Rectal smooth muscle tissue (tissue), 1 donor: Measurements from ENCODE around the gene SORCS3.

ENCODE experiments used
- H3K27ac ChIP-seq: one replicate; pipeline ENCODE4 v1.7.0; 2013; ENCODE audit warnings: low read depth, low read length, inconsistent platforms
- H3K27me3 ChIP-seq: one replicate; pipeline ENCODE4 v1.7.0; 2013; ENCODE audit warnings: low read length; ENCODE audit not compliant: control insufficient read depth, insufficient read depth
- H3K36me3 ChIP-seq: one replicate; pipeline ENCODE4 v1.7.0; 2013; ENCODE audit warnings: low read length; ENCODE audit not compliant: control insufficient read depth, insufficient read depth
- H3K4me1 ChIP-seq: one replicate; pipeline ENCODE4 v1.7.0; 2013; ENCODE audit warnings: low read length; ENCODE audit not compliant: control insufficient read depth, insufficient read depth
- H3K4me3 ChIP-seq: one replicate; pipeline ENCODE4 v1.7.0; 2013; ENCODE audit warnings: low read length
- H3K9ac ChIP-seq: one replicate; pipeline ENCODE4 v1.7.0; 2013; ENCODE audit warnings: low read length

SORCS3 gene

GRCh38 chr10:104980368-104980767, 339.3 kb downstream of the SORCS3 start:
- H3K4me1 ChIP-seq, result no peaks in the 10 kb centered on the region
- H3K27ac ChIP-seq, result no peak overlapping the region
- no peak overlapping the region for H3K4me3 ChIP-seq

GRCh38 chr10:104981995-104982394, 340.9 kb downstream of the SORCS3 start:
- H3K27me3 ChIP-seq, result no peaks in the 10 kb centered on the region
- no peaks in the 10 kb centered on the region for H3K4me1 ChIP-seq
- H3K4me3 ChIP-seq, result no peak overlapping the region
- H3K36me3 ChIP-seq, result no peaks in the 10 kb centered on the region
- H3K9ac ChIP-seq, result no peak overlapping the region
- H3K27ac ChIP-seq, result no peak overlapping the region

More at GRCh38 chr10:104980368-104980767, 339.3 kb downstream of the SORCS3 start:
- no peaks in the 10 kb centered on the region for H3K36me3 ChIP-seq
- H3K27me3 ChIP-seq, result no peaks in the 10 kb centered on the region
- no peak overlapping the region for H3K9ac ChIP-seq

GRCh38 chr10:104988686-104989085, 347.6 kb downstream of the SORCS3 start:
- no peak overlapping the region for H3K4me3 ChIP-seq
- H3K36me3 ChIP-seq, result no peaks in the 10 kb centered on the region
- H3K27ac ChIP-seq, result no peak overlapping the region
- no peaks in the 10 kb centered on the region for H3K27me3 ChIP-seq
- H3K4me1 ChIP-seq, result no peaks in the 10 kb centered on the region
- no peak overlapping the region for H3K9ac ChIP-seq

- no peaks in the 10 kb centered on the region for H3K36me3 ChIP-seq
These were observed 348.8 kb downstream of the SORCS3 start for GRCh38 chr10:104989880-104990279.

GRCh38 chr10:104993085-104993484, 352.0 kb downstream of the SORCS3 start:
- Histone ChIP-seq H3K9ac (no peak overlapping the region), H3K27me3 (no peaks in the 10 kb centered on the region), H3K4me3 (no peak overlapping the region), H3K27ac (no peak overlapping the region), H3K36me3 (no peaks in the 10 kb centered on the region), H3K4me1 (no peaks in the 10 kb centered on the region)

More at GRCh38 chr10:104989880-104990279, 348.8 kb downstream of the SORCS3 start:
- Histone ChIP-seq H3K9ac (no peak overlapping the region), H3K4me1 (no peaks in the 10 kb centered on the region), H3K27ac (no peak overlapping the region), H3K27me3 (no peaks in the 10 kb centered on the region), H3K4me3 (no peak overlapping the region)

GRCh38 chr10:105001269-105001668, 360.2 kb downstream of the SORCS3 start:
- H3K4me1 ChIP-seq, result no peaks in the 10 kb centered on the region
- no peak overlapping the region for H3K9ac ChIP-seq
- no peak overlapping the region for H3K4me3 ChIP-seq
- H3K27ac ChIP-seq, result no peak overlapping the region
- H3K27me3 ChIP-seq, result no peaks in the 10 kb centered on the region
- H3K36me3 ChIP-seq, result no peaks in the 10 kb centered on the region

- Histone ChIP-seq H3K27ac (no peak overlapping the region), H3K36me3 (no peaks in the 10 kb centered on the region), H3K4me1 (no peaks in the 10 kb centered on the region)
These were observed 369.5 kb downstream of the SORCS3 start for GRCh38 chr10:105010411-105011121.

GRCh38 chr10:105017116-105017515, 376.0 kb downstream of the SORCS3 start:
- Histone ChIP-seq H3K4me1 (no peaks in the 10 kb centered on the region), H3K36me3 (no peaks in the 10 kb centered on the region), H3K9ac (no peak overlapping the region), H3K27me3 (no peaks in the 10 kb centered on the region), H3K4me3 (no peak overlapping the region), H3K27ac (no peak overlapping the region)

More at GRCh38 chr10:105010411-105011121, 369.5 kb downstream of the SORCS3 start:
- Histone ChIP-seq H3K4me3 (no peak overlapping the region), H3K27me3 (no peaks in the 10 kb centered on the region), H3K9ac (no peak overlapping the region)

- Histone ChIP-seq H3K4me3 (no peak overlapping the region), H3K27ac (no peak overlapping the region), H3K9ac (no peak overlapping the region)
These were observed 376.6 kb downstream of the SORCS3 start for GRCh38 chr10:105017691-105018090.

GRCh38 chr10:105023211-105024111, 382.4 kb downstream of the SORCS3 start:
- Histone ChIP-seq H3K9ac (no peak overlapping the region), H3K27ac (no peak overlapping the region), H3K36me3 (no peaks in the 10 kb centered on the region), H3K4me3 (no peak overlapping the region), H3K27me3 (no peaks in the 10 kb centered on the region), H3K4me1 (no peaks in the 10 kb centered on the region)

More at GRCh38 chr10:105017691-105018090, 376.6 kb downstream of the SORCS3 start:
- Histone ChIP-seq H3K36me3 (no peaks in the 10 kb centered on the region), H3K27me3 (no peaks in the 10 kb centered on the region), H3K4me1 (no peaks in the 10 kb centered on the region)

GRCh38 chr10:105024184-105024583, 383.1 kb downstream of the SORCS3 start:
- H3K27ac ChIP-seq, result no peak overlapping the region

GRCh38 chr10:105025092-105025491, 384.0 kb downstream of the SORCS3 start:
- Histone ChIP-seq H3K27me3 (no peaks in the 10 kb centered on the region), H3K4me1 (no peaks in the 10 kb centered on the region), H3K27ac (no peak overlapping the region), H3K9ac (no peak overlapping the region), H3K36me3 (no peaks in the 10 kb centered on the region), H3K4me3 (no peak overlapping the region)

More at GRCh38 chr10:105024184-105024583, 383.1 kb downstream of the SORCS3 start:
- Histone ChIP-seq H3K9ac (no peak overlapping the region), H3K4me1 (no peaks in the 10 kb centered on the region), H3K4me3 (no peak overlapping the region), H3K27me3 (no peaks in the 10 kb centered on the region), H3K36me3 (no peaks in the 10 kb centered on the region)
